Effector memory CD8-positive, alpha-beta T cell (primary cell): ENCODE data around the gene CORO7.

Experiments
- ATAC-seq: fragments of 150-1000 bp; cut with Tn5 transposase; replicated peaks from 2 replicates; pipeline ENCODE4 v1.10.0; 2021; ENCODE audit warnings: mild to moderate bottlenecking, moderate library complexity
- DNase-seq, 3 experiments: peaks; one replicate each; pipeline ENCODE4 v3.0.0; 2021
- H3K27ac Mint-ChIP-seq, 2 donors: one replicate each; pipeline ENCODE4 v1.8.0; 2022; ENCODE audit warnings: mild to moderate bottlenecking in 2 of 2, mixed read lengths in 2 of 2, moderate library complexity in 2 of 2
- H3K27me3 Mint-ChIP-seq, 2 donors: one replicate each; pipeline ENCODE4 v1.8.0; 2022; ENCODE audit warnings: mixed read lengths in 2 of 2
- H3K36me3 Mint-ChIP-seq: one replicate; pipeline ENCODE4 v1.8.0; 2022; ENCODE audit warnings: mild to moderate bottlenecking, moderate library complexity, mixed read lengths; ENCODE audit not compliant: insufficient read depth
- H3K4me1 Mint-ChIP-seq, 2 donors: one replicate each; pipeline ENCODE4 v1.8.0; 2022; ENCODE audit warnings: low read depth in 2 of 2, mixed read lengths in 2 of 2
- H3K4me3 Mint-ChIP-seq, 2 donors: one replicate each; pipeline ENCODE4 v1.8.0; 2022; ENCODE audit warnings: mild to moderate bottlenecking in 2 of 2, mixed read lengths in 2 of 2, moderate library complexity in 2 of 2
- H3K9me3 Mint-ChIP-seq, 2 donors: one replicate each; pipeline ENCODE4 v1.8.0; 2022; ENCODE audit warnings: mixed read lengths in 2 of 2

CORO7 gene

DNA sequence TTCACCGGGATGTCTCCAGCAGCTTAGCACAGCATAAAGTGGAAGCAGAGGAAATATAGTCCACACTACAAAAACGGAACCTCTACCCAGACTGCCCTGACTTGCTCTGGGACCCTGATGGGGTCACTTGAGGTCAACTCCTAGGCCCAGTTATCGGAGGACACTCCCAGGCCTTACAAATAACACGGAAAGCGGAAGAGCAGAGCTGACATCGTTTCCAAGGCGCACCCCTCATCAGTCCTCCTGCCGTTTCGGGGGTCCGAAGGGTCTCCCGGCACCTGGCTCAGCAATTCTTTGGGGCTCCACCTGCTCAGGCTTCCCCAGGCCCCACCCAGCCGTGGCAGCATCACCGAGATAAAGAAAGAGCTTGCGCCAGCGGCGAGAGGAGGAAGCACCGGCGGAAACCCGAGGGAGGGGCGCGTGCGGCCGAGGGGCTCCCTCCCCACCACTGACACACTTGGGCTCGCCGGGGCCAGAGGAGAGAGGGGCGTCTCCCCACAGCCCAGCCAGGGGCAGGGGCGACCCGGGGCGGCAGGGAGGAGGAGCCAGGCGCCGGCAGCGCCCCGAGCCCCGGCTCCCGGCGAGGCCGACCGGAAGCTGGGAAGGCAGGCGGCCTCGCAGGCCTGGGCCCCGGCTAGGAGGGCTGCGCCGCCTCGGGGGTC, 727 bp downstream of the CORO7 start:
- H3K27me3 Mint-ChIP-seq, result no peaks in the 10 kb centered on the region
- peak overlapping the region; percentile 95 to 98 for H3K27ac Mint-ChIP-seq
- H3K4me3 Mint-ChIP-seq, result peak overlapping the region; percentile 86 to 88
- DNase-seq (peak; percentile 57 to 64 (median 63)), ATAC-seq (peak; percentile 6)
- H3K9me3 Mint-ChIP-seq, result no peaks in the 10 kb centered on the region
- H3K36me3 Mint-ChIP-seq, result peaks cover 62% of the 10 kb centered on the region
- peaks cover 27 to 31% of the 10 kb centered on the region in 2 donors for H3K4me1 Mint-ChIP-seq

DNA sequence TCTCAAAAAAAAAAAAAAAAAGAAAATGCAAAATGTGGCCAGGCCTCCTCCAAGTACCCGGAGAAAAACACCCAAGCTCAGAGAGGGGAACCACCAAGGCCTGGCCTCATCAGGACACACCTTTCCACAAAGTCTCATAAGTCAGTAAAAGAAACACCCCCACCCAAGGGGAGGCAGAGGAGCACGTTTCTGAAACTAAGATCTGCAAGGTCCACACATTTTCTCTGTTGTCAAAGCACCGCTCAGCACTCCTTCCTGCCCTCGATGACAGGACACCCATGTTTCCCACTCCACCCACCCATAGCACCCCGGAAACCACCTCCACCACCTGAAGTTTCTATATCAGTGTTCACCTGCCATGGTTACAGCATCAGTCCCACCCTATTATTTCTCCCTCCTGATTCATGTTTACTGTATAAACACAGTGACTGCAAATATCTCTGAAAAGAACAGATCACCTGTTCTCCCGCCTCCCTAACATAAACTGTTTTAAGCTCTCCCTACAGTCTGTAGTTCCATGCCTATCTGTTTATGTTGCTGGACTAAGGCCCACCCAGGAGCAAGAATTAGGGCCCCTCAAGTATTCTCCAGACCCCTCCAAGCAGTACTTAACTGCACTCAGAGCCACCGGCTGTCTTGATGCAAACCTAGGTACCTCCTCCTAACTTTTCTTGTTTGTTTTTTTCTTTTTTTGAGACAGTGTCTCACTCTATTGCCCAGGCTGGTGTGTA, 2.0 kb downstream of the CORO7 start:
- H3K36me3 Mint-ChIP-seq, result peaks cover 76% of the 10 kb centered on the region
- H3K4me3 Mint-ChIP-seq, result peak overlapping the region; percentile 86 to 88
- ATAC-seq, result peak; percentile 60
- H3K27me3 Mint-ChIP-seq, result no peaks in the 10 kb centered on the region
- H3K9me3 Mint-ChIP-seq, result no peaks in the 10 kb centered on the region
- H3K27ac Mint-ChIP-seq, result peak overlapping the region; percentile 95 to 98
- peak; percentile 70 to 77 (median 70) for DNase-seq
- peaks cover 33 to 38% of the 10 kb centered on the region in 2 donors for H3K4me1 Mint-ChIP-seq

DNA sequence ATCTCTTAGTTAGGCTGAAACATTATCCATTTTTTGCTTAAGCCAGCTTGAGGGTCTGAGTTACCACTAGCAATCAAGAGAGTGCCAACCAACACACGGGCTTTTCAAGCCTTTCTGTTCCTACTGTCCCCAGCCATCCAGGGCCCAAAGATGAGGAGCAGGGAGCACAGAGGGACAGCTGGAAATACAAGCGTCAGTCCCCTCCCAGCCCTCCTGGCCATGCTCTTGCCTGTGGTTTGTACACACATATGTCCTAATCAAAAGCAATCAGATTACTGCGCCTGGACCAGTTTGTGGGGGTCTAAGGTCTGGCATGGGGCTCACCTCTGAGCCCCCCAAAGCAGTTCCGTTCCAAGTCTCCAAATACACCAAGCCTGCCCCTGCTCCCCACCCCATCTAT, 3.5 kb downstream of the CORO7 start:
- ATAC-seq, result no peak
- Mint-ChIP-seq H3K27me3 (no peaks in the 10 kb centered on the region), H3K36me3 (peaks cover 88% of the 10 kb centered on the region), H3K4me3 (peak overlapping the region in 1 of 2 donors; percentile 42), H3K9me3 (no peaks in the 10 kb centered on the region), H3K27ac (peak overlapping the region in 1 of 2 donors; percentile 98), H3K4me1 (peaks cover 33 to 39% of the 10 kb centered on the region in 2 donors)
- no peak for DNase-seq

DNA sequence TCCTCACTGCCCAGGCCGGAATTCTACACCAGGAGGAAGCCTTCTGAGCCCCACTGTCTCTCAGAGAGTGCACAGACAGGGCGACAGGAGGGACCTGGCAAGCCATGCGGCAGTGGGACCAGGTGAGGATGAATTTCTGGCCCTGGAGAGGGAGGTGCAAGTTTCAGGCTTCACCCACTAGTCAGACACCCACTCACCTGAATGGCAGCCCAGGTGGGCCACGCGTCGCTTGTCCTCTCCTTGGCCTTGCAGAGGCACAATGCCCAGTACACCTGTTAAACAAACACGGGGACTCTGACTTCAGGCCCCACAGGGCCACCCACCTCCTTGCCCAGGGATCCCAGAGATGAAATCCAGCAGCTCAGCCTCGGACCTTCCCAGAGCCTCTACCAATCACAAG, 4.2 kb downstream of the CORO7 start:
- Mint-ChIP-seq H3K4me3 (peak overlapping the region in 1 of 2 donors; percentile 43), H3K4me1 (peaks cover 33 to 39% of the 10 kb centered on the region in 2 donors), H3K36me3 (peaks cover 95% of the 10 kb centered on the region), H3K27ac (peak overlapping the region in 1 of 2 donors; percentile 98), H3K9me3 (no peaks in the 10 kb centered on the region), H3K27me3 (no peaks in the 10 kb centered on the region)
- ATAC-seq, result no peak
- DNase-seq, result no peak

DNA sequence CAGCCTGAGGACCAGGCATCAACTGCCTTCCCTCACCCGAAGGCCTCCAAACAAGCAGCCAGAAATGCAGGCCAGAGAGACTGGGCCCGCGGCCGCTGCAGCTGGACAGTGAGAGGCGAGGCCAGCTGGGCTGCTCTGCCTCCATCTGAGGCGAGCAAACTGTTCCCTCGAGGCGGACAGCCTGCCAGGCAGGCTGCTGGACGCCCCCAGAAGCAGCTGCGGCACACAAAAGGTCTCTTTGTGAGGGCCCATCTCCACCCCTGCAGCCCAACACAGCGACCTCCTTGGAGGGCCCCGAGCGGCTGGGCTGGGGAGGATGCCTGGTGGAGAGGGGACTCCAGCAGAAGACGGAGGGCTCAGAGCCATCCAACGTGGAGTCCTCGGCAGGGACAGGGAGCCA, 4.7 kb downstream of the CORO7 start:
- DNase-seq (no peak), ATAC-seq (no peak)
- H3K27me3 Mint-ChIP-seq, result no peaks in the 10 kb centered on the region
- H3K4me3 Mint-ChIP-seq, result no peak overlapping the region
- peaks cover 33 to 37% of the 10 kb centered on the region in 2 donors for H3K4me1 Mint-ChIP-seq
- H3K27ac Mint-ChIP-seq, result peak overlapping the region in 1 of 2 donors; percentile 68
- H3K9me3 Mint-ChIP-seq, result no peaks in the 10 kb centered on the region
- peaks cover 98% of the 10 kb centered on the region for H3K36me3 Mint-ChIP-seq

DNA sequence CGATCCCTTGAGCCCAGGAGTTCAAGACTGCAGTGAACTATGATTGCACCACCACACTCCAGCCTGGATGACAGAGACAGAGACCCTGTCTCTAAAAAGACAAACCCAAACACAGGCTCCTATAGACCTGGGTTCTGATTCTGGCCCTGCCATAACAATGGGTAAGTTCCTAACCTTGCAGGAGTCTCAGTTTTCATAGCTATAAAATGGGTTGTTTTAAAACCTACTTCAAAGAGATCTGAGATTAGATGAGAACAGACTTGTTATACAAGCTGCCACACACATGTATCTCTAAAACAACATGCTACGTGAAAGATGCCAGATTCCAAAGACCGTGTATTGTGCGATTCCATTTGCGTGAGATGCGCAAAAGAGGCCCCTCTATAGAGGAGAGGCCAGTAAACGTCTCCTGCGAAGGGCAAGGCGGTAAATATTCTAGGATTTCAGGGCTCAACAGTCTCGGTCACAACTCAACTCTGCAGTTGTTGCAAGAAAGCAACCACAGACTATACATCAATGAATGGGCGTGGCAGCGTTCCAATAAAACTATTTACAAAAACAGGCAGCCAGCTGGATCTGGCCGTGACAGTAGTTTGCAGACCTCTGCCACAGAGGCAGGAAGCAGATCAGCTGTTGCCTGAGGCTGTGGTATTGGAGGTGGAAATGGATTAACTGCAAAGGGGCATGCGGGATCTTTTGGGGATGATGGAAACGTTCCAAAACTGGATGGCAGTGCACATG, 5.9 kb downstream of the CORO7 start:
- ATAC-seq (no peak), DNase-seq (no peak)
- H3K4me3 Mint-ChIP-seq, result peak overlapping the region in 1 of 2 donors; percentile 48
- H3K27ac Mint-ChIP-seq, result peak overlapping the region; percentile 68 to 81
- peaks cover 33 to 34% of the 10 kb centered on the region in 2 donors for H3K4me1 Mint-ChIP-seq
- H3K36me3 Mint-ChIP-seq, result peaks cover 100% of the 10 kb centered on the region
- no peaks in the 10 kb centered on the region for H3K27me3 Mint-ChIP-seq
- H3K9me3 Mint-ChIP-seq, result no peaks in the 10 kb centered on the region

DNA sequence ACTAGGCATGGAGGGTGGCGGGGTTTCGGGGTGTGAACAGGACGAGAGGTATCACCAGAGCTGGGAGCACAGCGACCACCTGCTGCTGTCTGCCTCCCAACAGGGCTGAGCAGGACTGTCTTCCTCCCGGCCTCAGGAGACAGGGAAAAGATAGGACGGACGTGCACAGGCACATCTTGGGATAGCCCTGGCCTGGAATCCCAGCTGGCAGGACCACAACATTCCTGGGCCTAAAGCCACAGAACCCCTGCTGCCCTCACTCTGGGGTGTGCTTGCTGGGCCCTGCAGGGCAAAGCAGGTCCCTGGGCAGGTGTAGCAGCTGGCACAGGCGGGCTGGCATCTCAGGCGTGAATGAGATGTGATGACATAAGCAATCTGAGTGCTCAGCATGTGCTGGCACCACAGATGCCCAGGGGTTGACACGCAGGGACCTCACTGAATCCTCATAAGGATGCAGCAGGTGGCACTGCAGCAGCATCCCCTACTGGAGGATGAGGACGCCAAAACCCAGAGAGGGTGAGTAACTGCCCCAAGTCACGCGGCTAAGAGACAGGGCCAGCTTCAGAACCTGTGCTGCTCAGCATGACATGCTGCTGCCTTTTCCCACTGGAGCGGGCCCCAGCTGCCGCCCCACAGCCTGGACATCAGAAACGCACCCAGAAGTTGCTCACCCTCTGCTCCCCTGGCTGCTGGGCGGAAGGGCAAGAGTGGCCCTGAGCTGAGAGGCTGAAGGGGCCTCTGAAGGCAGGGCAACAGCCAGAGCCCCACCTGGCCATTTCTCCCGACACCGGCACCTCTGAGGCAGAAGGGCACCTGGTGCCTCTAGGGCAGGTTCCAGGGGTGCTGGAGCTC, 7.1 kb downstream of the CORO7 start:
- no peaks in the 10 kb centered on the region for H3K9me3 Mint-ChIP-seq
- H3K4me1 Mint-ChIP-seq, result peaks cover 27% of the 10 kb centered on the region in 2 donors
- ATAC-seq, result no peak
- H3K4me3 Mint-ChIP-seq, result no peak overlapping the region
- peaks cover 100% of the 10 kb centered on the region for H3K36me3 Mint-ChIP-seq
- DNase-seq, result no peak
- H3K27ac Mint-ChIP-seq, result peak overlapping the region in 1 of 2 donors; percentile 79
- H3K27me3 Mint-ChIP-seq, result no peaks in the 10 kb centered on the region

DNA sequence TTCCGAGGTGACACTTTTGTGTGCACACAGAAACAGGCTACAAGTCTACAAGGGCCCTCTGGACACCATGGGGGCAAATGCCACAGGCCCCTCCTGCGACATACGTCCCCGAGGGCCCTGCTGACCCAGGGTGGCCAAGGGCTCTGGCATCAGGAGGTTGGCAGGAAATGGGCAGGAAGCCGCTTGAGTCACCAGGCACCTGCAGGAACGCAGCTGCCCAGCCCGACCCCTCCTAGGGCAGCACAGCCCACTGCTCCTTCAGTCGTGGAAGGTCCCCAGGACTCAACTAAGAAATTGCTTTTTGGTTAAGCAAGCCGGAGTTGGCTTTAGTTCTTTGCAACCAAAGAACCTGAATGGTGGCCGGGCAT, 8.1 kb downstream of the CORO7 start:
- H3K27me3 Mint-ChIP-seq, result no peaks in the 10 kb centered on the region
- DNase-seq (no peak), ATAC-seq (no peak)
- no peaks in the 10 kb centered on the region for H3K9me3 Mint-ChIP-seq
- peaks cover 100% of the 10 kb centered on the region for H3K36me3 Mint-ChIP-seq
- peaks cover 26 to 27% of the 10 kb centered on the region in 2 donors for H3K4me1 Mint-ChIP-seq
- H3K27ac Mint-ChIP-seq, result peak overlapping the region in 1 of 2 donors; percentile 79
- H3K4me3 Mint-ChIP-seq, result no peak overlapping the region

DNA sequence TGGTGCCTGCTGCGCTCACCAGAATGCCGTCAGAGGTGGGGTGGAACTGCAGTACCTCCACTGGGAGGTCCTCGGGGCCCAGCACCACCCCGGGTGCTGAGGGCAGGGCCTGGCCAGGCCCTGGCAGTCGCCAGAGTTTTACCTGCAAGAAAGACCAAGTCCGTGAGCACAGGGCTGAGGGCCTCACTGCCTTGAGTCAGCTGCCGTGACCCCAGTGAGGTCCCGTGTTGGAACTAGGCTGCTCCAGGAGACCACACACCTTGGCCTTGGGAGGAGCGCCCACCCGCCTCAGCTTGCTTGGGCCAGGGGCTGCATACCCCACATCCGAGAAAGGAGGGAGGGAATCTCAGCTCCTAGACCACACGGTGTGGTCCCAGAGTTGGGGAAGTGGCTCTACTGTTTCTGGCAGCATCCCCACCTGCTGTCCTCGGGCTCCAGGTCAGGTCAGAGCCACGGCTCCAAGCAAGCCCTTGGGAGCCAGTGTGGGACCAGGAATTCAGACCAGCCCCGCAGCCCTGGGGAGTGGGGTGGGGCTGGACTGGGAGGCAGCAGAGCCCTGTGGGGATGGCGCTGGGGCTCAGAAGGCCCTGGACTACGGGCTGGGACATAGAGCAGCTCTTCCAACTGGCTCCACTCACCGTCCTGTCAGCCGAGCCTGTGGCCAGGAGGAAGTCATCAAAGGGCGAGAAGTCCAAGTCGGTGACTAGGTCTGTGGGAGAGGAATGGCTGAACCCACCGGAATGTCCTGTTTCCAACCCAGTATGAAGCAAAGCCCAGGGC, 8.7 kb downstream of the CORO7 start:
- no peak for ATAC-seq
- DNase-seq, result no peak
- Mint-ChIP-seq H3K36me3 (peaks cover 100% of the 10 kb centered on the region), H3K9me3 (no peaks in the 10 kb centered on the region), H3K27ac (peak overlapping the region in 1 of 2 donors; percentile 79), H3K27me3 (no peaks in the 10 kb centered on the region), H3K4me1 (peaks cover 29% of the 10 kb centered on the region in 2 donors), H3K4me3 (peak overlapping the region in 1 of 2 donors; percentile 8)

DNA sequence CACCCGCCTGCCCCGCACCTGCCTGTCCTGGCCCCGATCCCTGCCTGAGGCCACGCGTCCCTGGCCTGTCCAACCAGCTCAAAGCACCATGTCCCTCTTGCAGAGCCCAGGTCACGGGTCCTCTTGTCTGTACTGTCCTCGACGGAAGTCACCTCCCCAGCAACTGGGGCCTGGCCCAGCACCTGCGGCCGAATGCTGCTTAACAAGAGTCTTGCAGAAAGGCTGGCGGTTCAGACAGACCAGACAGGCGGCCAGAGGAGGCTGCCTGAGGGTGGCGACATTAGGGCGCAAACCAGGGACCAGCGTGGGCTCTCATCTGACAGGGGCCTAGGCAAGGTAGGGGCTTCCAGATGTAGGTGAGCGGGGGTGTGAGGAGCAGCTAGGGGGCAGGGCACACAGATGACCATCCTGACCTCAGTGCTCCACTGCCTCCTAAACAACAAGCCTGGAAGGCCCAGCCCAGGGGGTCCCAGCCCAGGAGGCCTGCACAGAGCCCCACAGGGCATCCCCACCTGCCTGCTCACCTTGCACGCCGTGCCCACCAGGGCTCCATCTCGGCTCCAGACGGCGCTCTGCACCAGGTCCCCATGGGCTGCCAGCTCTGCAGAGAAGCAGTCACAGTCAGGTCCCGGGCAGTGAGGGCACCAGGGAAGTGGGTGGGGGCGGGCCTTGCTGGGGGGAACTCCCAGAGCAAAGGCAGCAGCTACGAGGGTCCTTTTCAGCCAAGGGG, 11.3 kb downstream of the CORO7 start:
- Mint-ChIP-seq H3K9me3 (no peaks in the 10 kb centered on the region), H3K4me1 (peaks cover 24 to 26% of the 10 kb centered on the region in 2 donors), H3K36me3 (peaks cover 100% of the 10 kb centered on the region), H3K27me3 (no peaks in the 10 kb centered on the region), H3K27ac (peak overlapping the region; percentile 79 to 92), H3K4me3 (peak overlapping the region; percentile 48 to 50)
- no peak for DNase-seq
- ATAC-seq, result peak; percentile 1

DNA sequence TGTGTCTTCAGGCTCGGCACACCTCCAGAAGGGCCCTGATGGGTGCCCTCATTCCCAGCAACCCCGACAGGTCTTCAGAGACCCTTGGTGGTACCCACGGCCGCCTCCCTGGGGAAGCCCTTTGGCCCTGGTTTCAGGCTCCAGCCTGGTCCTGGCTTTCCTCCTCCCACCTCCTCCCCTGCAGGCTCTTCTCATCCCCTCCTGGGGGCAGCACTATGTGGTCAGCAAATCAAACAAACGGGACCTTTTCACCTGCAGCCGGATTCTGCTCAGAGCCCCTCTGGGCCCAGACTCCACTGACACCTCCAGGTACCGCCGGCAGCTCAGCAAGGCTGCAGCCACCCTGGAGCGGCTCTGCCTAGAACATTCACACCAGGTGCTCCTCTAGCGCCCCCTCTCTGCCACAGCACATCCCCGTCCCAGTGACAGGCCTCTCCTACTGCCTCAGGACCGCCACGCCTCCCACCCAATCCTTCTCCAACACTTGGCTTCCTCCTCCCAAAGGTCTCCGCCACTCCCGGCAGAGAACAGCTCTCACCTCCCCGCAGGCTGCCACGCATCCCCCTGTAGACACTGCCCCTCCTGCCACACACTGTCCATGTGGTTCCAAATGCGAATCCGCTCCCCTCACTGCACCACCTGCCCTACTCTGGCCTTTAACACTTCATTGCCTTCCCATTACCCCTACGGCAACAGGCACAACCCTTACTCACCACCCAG, 12.0 kb downstream of the CORO7 start:
- Mint-ChIP-seq H3K36me3 (peaks cover 100% of the 10 kb centered on the region), H3K4me3 (peak overlapping the region; percentile 48 to 50), H3K27ac (peak overlapping the region; percentile 79 to 92), H3K4me1 (peaks cover 25 to 28% of the 10 kb centered on the region in 2 donors), H3K27me3 (no peaks in the 10 kb centered on the region), H3K9me3 (no peaks in the 10 kb centered on the region)
- ATAC-seq, result peak; percentile 36
- peak in 1 of 3 experiments; percentile 41 for DNase-seq
